SK-N-MC (cell line): ENCODE results near the gene CIAO1.

Experiments used
- EZH2 ChIP-seq: fragments of 200-600 bp; sonication (generic); IDR thresholded peaks from one replicate; pipeline ENCODE4 v1.6.1; 2017; ENCODE audit warnings: antibody characterized with exemption
- FOXP2 ChIP-seq: optimal IDR thresholded peaks from 2 replicates; pipeline ENCODE3; 2011; ENCODE audit warnings: mild to moderate bottlenecking, moderate library complexity; ENCODE audit not compliant: insufficient read depth; ENCODE audit errors: extremely low read length, control extremely low read depth
- POLR2AphosphoS5 ChIP-seq: IDR thresholded peaks from 2 replicates; pipeline ENCODE4 v1.6.1; 2012; ENCODE audit warnings: mild to moderate bottlenecking, low read depth, low read length, borderline replicate concordance

GRCh38 chr2:96315400-96316071 lies 49.5 kb downstream of the CIAO1 start:
- TF ChIP-seq POLR2AphosphoS5 (no peak), EZH2 (no peak), FOXP2 (no peak)
